GM23248 (cell line): ENCODE data around the gene TMEM235.

Experiments used
- EZH2 ChIP-seq: fragments of 200-600 bp; sonication (generic); IDR thresholded peaks from 2 replicates; pipeline ENCODE4 v1.6.1; 2018; ENCODE audit warnings: antibody characterized with exemption, mild to moderate bottlenecking; ENCODE audit not compliant: insufficient read depth, poor library complexity, severe bottlenecking
- EZH2phosphoT487 ChIP-seq: fragments of 200-600 bp; sonication (generic); IDR thresholded peaks from 2 replicates; pipeline ENCODE4 v1.6.1; 2018; ENCODE audit warnings: antibody characterized with exemption, moderate library complexity, mild to moderate bottlenecking, low read depth; ENCODE audit not compliant: insufficient read depth

- TF ChIP-seq EZH2 (no peak), EZH2phosphoT487 (no peak)
Measured at GRCh38 chr17:78186692-78187595, 44.5 kb upstream of the TMEM235 start, which contains the start of the genes AFMID and TK1.
